Endothelial cell of umbilical vein (primary cell): Measurements from ENCODE around the gene METTL15. TPM values are rescaled to one million over a fixed set of nuclear protein-coding genes. Genes with fewer than 3 reads are reported as not detected.

Experiments used
- BruUV-seq: library from RNA; stranded (reverse); fragments of 400-500 nt; replicated peaks from 2 replicates; lab custom pipeline; 2021; lab: Mats Ljungman, UMichigan
- CTCF ChIA-PET: fragments of 300-600, 350-600 bp; sonication (Branson Sonifier 250); formaldehyde crosslinking; loops from one replicate; lab custom pipeline; 2021; ENCODE audit warnings: antibody characterized with exemption, inconsistent platforms; lab: Charles Lee
- POLR2A ChIA-PET: fragments of 300-600, 350-600 bp; sonication (Branson Sonifier 250); formaldehyde crosslinking; loops from one replicate; lab custom pipeline; 2021; ENCODE audit warnings: antibody characterized with exemption, inconsistent platforms; lab: Charles Lee
- DNase-seq: peaks from one replicate; pipeline ENCODE4 v3.0.0-alpha.2; 2011; ENCODE audit warnings: low read depth, low spot score
- FAIRE-seq: peaks from 2 replicates; lab custom pipeline; 2011; peaks lifted over from hg19 to GRCh38; lab: Jason Lieb, UNC
- H2AFZ ChIP-seq: 2 replicates; pipeline ENCODE4 v1.6.0; 2012; ENCODE audit warnings: low read depth, low read length, control low read depth, inconsistent platforms
- H3K27ac ChIP-seq: 2 replicates; pipeline ENCODE4 v1.5.1; 2011; ENCODE audit warnings: low read depth, mild to moderate bottlenecking, control low read depth, low read length, moderate library complexity; ENCODE audit not compliant: insufficient read depth
- H3K27me3 ChIP-seq, 2 experiments: 2 replicates each; pipeline versions ENCODE4 v1.6.0 to v1.6.1; 2011; ENCODE audit warnings: low read length in 2 of 2, mixed read lengths in 1 of 2; ENCODE audit not compliant: control insufficient read depth in 2 of 2, insufficient read depth in 2 of 2
- H3K36me3 ChIP-seq, 2 experiments: 2 replicates in 1 of 2; 3 replicates in 1 of 2; pipeline ENCODE4 v1.5.1; 2011; ENCODE audit warnings: low read length in 2 of 2, mild to moderate bottlenecking in 1 of 2, moderate library complexity in 1 of 2; ENCODE audit not compliant: control insufficient read depth in 2 of 2, insufficient read depth in 2 of 2; ENCODE audit errors: extremely low read depth in 1 of 2
- H3K4me1 ChIP-seq: 3 replicates; pipeline ENCODE4 v1.5.1; 2011; ENCODE audit warnings: mild to moderate bottlenecking, low read length; ENCODE audit not compliant: control insufficient read depth, insufficient read depth; ENCODE audit errors: extremely low read depth
- H3K4me2 ChIP-seq: 2 replicates; pipeline ENCODE4 v1.6.1; 2011; ENCODE audit warnings: low read length, control low read depth, mixed read lengths; ENCODE audit not compliant: insufficient read depth
- H3K4me3 ChIP-seq, 3 experiments: fragments of 200-600 bp in 1 of 3; sonication (generic), shearing (Covaris generic) in 1 of 3; replicated peaks in 1 of 3; 2 replicates each; pipeline ENCODE4 v1.5.1; 2011 to 2016; ENCODE audit warnings: control low read depth in 3 of 3, low read length in 3 of 3, mild to moderate bottlenecking in 2 of 3, inconsistent platforms in 1 of 3, low read depth in 1 of 3, moderate library complexity in 1 of 3; ENCODE audit not compliant: insufficient read depth in 1 of 3
- H3K79me2 ChIP-seq: 2 replicates; pipeline ENCODE4 v1.6.0; 2012; ENCODE audit warnings: low read length, inconsistent platforms; ENCODE audit not compliant: control insufficient read depth, insufficient read depth
- H3K9ac ChIP-seq: replicated peaks from 2 replicates; pipeline ENCODE3; 2011; ENCODE audit warnings: low read length, control low read depth; ENCODE audit not compliant: insufficient read depth; ENCODE audit errors: extremely low read depth
- H3K9me1 ChIP-seq: replicated peaks from 3 replicates; pipeline ENCODE4 v1.6.0; 2011; ENCODE audit warnings: mild to moderate bottlenecking, low read length; ENCODE audit not compliant: control insufficient read depth, insufficient read depth; ENCODE audit errors: extremely low read depth
- H3K9me3 ChIP-seq: replicated peaks from 2 replicates; pipeline ENCODE4 v1.5.1; 2012; ENCODE audit warnings: low read length, inconsistent platforms; ENCODE audit not compliant: control insufficient read depth, insufficient read depth
- H4K20me1 ChIP-seq: replicated peaks from 2 replicates; pipeline ENCODE3; 2011; ENCODE audit warnings: mild to moderate bottlenecking, low read length; ENCODE audit not compliant: control insufficient read depth, insufficient read depth; ENCODE audit errors: extremely low read depth
- EZH2 ChIP-seq: IDR thresholded peaks from 2 replicates; pipeline ENCODE4 v1.6.1; 2012; ENCODE audit warnings: borderline replicate concordance, low read depth, mild to moderate bottlenecking, moderate library complexity, low read length, inconsistent platforms; ENCODE audit not compliant: severe bottlenecking
- FOS ChIP-seq: IDR thresholded peaks from 2 replicates; pipeline ENCODE4 v1.6.1; 2011; ENCODE audit warnings: mild to moderate bottlenecking, low read length, moderate library complexity, borderline replicate concordance; ENCODE audit not compliant: insufficient read depth
- GATA2 ChIP-seq: IDR thresholded peaks from 2 replicates; pipeline ENCODE4 v1.7.0; 2011; ENCODE audit warnings: low read depth, mild to moderate bottlenecking, moderate library complexity, mixed read lengths, low read length; ENCODE audit not compliant: insufficient read length, insufficient read depth
- JUN ChIP-seq: IDR thresholded peaks from 2 replicates; pipeline ENCODE4 v1.6.1; 2011; ENCODE audit warnings: borderline replicate concordance, low read depth; ENCODE audit not compliant: insufficient read length, insufficient read depth
- MYC ChIP-seq: IDR thresholded peaks from one replicate; pipeline ENCODE4 v1.6.1; 2011; ENCODE audit warnings: mild to moderate bottlenecking, low read depth, low read length
- POLR2A ChIP-seq: IDR thresholded peaks from 2 replicates; pipeline ENCODE4 v1.6.1; 2012; ENCODE audit warnings: low read depth, mild to moderate bottlenecking, control low read depth, low read length
- POLR2AphosphoS5 ChIP-seq: IDR thresholded peaks from 2 replicates; pipeline ENCODE4 v1.6.1; 2012; ENCODE audit warnings: low read depth, mild to moderate bottlenecking, control low read depth, low read length, moderate library complexity; ENCODE audit not compliant: insufficient read depth
- dilution Hi-C: fragments of 300-500 bp; cut with MboI; formaldehyde crosslinking; loops from one replicate; pipeline ENCODE4 v1.15.0; 2019; ENCODE audit warnings: low sequenced_read_pairs; ENCODE audit not compliant: extremely low pct_ligation_motif_present
- intact Hi-C: fragments of 100-400 bp; cut with micrococcal nuclease; formaldehyde crosslinking; loops from one replicate; pipeline ENCODE4 v1.10.0; 2022
- polyA plus RNA-seq, 4 experiments: library from polyadenylated mRNA; depleted of rRNA in 3 of 4; stranded (reverse) in 3 of 4; unstranded in 1 of 4; fragments of >200 nt; gene quantifications; 2 replicates each; pipeline versions ENCODE4 v1.2.1 to v1.2.3, GENCODE V29; 2011 to 2012; ENCODE audit warnings: missing spikeins in 1 of 4
- total RNA-seq: library from RNA; stranded (reverse); gene quantifications from 2 replicates; pipeline ENCODE4 v1.2.3, GENCODE V29; 2021
- TF ChIP-seq, protein P1 (sequence below): IDR thresholded peaks from 2 replicates; pipeline ENCODE4 v1.6.1; 2011; ENCODE audit not compliant: insufficient read depth, insufficient read length
- TF ChIP-seq, protein P2 (sequence below), 2 donors: IDR thresholded peaks; 1 replicate in 1 of 2; 2 replicates in 1 of 2; pipeline ENCODE4 v1.5.1; 2011; ENCODE audit warnings: low read length in 2 of 2, mild to moderate bottlenecking in 2 of 2, moderate library complexity in 2 of 2, control low read depth in 1 of 2, inconsistent platforms in 1 of 2, low read depth in 1 of 2; ENCODE audit not compliant: insufficient read depth in 1 of 2; ENCODE audit errors: extremely low read depth in 1 of 2

Gene METTL15
- total and polyA plus RNA-seq, 2 donors (not counting 3 experiments of a cell fraction or from before 2014, with no cell fraction given): 3.2 to 12.1 TPM

DNA sequence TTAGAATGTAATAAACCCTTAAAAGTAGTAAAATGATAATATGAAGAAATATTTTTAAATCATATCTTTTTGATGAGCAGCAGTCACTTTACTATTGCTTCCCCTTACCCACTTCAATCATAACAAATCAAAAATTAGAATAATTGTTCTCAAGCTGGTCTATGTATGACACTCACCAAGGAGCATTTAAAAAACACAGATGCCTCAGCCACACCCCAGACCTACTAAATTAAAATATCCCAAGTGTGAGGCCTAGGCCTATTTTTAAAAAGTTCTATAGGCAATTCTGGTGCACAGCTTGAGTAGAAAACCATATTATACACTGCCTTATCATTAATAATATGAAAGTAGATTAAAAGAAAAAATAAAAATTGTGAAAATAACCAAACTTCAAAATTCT is 15.4 kb upstream of the METTL15 start:
- Histone ChIP-seq H3K79me2 (peaks cover 18% of the 10 kb centered on the region), H3K9me1 (no peaks in the 10 kb centered on the region), H3K27ac (no peak overlapping the region), H3K9me3 (no peaks in the 10 kb centered on the region), H3K4me1 (peaks cover 27% of the 10 kb centered on the region), H3K9ac (no peak overlapping the region), H2AFZ (no peak overlapping the region), H4K20me1 (no peaks in the 10 kb centered on the region), H3K4me3 (no peak overlapping the region), H3K4me2 (no peak overlapping the region), H3K36me3 (peaks cover 0 to 2% of the 10 kb centered on the region in 2 experiments), H3K27me3 (no peaks in the 10 kb centered on the region)
- intact Hi-C loops (no loop called here), dilution Hi-C loops (no loop called here)
- ChIA-PET POLR2A (no interaction called here), CTCF (no interaction called here)
- no TSS peak for BruUV-seq
- DNase-seq (no peak), FAIRE-seq (no peak)
- TF ChIP-seq POLR2AphosphoS5 (no peak), POLR2A (no peak), JUN (no peak), FOS (no peak), MYC (no peak), EZH2 (no peak), GATA2 (no peak)
- TF ChIP-seq, protein P1, sequence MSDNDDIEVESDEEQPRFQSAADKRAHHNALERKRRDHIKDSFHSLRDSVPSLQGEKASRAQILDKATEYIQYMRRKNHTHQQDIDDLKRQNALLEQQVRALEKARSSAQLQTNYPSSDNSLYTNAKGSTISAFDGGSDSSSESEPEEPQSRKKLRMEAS: no peak
- TF ChIP-seq, protein P2, sequence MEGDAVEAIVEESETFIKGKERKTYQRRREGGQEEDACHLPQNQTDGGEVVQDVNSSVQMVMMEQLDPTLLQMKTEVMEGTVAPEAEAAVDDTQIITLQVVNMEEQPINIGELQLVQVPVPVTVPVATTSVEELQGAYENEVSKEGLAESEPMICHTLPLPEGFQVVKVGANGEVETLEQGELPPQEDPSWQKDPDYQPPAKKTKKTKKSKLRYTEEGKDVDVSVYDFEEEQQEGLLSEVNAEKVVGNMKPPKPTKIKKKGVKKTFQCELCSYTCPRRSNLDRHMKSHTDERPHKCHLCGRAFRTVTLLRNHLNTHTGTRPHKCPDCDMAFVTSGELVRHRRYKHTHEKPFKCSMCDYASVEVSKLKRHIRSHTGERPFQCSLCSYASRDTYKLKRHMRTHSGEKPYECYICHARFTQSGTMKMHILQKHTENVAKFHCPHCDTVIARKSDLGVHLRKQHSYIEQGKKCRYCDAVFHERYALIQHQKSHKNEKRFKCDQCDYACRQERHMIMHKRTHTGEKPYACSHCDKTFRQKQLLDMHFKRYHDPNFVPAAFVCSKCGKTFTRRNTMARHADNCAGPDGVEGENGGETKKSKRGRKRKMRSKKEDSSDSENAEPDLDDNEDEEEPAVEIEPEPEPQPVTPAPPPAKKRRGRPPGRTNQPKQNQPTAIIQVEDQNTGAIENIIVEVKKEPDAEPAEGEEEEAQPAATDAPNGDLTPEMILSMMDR (IDR thresholded peaks at IDR 0.05; ENCODE audit: extremely low read depth in 1 of 2, insufficient read depth in 1 of 2, low read depth in 1 of 2, low read length in 2 of 2): no peak
